VCaP (cell line): Measurements from ENCODE around the gene SLC26A6.

ENCODE experiments used
- H3K27ac ChIP-seq: fragments of 450-650 bp; 2 replicates; pipeline ENCODE4 v1.5.1; 2017
- TF ChIP-seq, protein P1 (sequence below): fragments of 450-650 bp; conservative IDR thresholded peaks from 2 replicates; pipeline ENCODE4 v1.5.1; 2017; ENCODE audit warnings: mild to moderate bottlenecking, moderate library complexity

SLC26A6 gene

DNA sequence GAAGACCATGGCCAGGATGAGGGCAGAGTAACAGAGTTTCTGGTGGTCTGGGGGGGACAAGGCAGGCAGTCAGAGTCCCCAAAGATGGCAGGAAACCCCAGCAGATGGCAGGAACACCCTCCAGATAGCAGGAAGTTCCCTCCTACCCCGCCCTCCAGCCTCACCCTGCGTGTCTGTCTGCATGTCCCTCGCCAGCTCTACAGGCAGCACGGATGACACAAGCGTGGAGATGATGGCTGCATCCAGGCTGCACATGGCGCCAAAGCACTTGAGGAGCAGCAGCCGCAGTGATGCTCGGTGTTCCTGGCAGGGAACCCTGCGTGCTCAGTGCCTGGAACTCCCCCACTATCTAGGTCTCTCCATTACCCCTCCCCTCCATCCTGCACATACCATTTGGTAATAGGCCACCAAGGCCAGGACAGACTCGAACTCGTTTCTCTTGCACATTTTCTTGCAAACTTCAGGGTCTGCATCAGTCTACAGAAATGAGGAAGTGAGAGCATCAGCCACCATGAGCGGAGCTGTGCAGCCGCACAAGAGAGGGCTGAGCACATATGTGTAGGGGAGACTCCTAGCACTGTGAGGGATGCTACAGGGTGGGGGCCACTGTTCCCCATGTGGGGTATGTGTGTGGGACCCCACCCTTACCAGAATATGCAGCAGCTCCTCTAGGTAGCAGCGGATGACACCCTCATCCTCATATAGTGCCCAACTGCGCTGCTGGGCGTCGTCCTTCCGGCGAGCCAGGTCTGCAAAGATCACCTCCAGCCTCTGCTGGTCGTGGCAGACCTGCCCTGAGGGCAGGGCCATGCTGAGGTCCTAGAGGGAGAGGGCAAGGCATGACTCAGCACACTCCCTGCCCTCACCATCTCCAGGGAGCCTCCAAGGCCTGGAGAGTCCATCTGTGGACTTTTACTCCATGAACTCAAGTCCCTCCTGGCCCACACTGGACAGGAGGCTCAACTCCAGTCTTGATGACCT is 44.4 kb upstream of the SLC26A6 start:
- TF ChIP-seq, protein P1, sequence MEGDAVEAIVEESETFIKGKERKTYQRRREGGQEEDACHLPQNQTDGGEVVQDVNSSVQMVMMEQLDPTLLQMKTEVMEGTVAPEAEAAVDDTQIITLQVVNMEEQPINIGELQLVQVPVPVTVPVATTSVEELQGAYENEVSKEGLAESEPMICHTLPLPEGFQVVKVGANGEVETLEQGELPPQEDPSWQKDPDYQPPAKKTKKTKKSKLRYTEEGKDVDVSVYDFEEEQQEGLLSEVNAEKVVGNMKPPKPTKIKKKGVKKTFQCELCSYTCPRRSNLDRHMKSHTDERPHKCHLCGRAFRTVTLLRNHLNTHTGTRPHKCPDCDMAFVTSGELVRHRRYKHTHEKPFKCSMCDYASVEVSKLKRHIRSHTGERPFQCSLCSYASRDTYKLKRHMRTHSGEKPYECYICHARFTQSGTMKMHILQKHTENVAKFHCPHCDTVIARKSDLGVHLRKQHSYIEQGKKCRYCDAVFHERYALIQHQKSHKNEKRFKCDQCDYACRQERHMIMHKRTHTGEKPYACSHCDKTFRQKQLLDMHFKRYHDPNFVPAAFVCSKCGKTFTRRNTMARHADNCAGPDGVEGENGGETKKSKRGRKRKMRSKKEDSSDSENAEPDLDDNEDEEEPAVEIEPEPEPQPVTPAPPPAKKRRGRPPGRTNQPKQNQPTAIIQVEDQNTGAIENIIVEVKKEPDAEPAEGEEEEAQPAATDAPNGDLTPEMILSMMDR = no peak
- no peak overlapping the region for H3K27ac ChIP-seq

DNA sequence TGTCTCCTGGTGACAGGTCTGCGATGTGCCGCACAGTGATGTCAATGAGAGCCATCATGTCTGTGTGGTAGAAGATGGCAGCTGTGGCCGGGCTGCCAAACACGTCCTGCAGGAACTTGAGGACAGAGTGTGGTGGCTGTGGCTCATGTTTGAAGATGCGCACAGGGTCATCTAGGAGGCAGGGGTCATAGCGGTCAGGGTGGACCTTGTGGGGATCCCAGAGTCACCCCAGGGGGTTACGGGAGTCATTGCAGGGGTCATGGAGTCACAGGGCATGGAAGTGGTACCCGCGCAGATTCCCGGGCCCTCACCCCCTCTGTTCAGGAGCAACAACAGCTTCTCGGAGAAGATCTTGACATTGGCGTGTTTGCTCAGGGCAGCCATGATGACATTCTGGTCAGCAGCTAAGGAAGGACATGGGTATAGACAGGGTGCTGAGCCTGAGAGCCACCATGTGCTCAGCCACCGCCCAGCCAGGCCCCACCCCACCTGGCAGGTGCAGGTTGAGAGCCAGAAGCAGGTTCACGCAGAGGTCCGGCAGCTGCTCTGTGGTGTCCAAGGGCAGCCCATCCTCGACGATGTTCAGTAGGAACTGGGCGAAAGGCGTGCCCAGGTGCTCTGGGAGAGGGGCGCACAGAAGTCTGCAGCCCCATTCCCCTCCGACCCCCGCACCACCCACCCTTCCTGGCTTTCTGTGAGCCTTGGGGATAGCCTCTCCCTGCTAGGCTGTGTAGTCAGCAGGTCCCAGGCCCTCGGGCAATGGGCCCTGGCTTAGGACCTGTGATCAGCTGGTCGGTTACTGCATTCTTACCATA is 43.5 kb upstream of the SLC26A6 start:
- no peak overlapping the region for H3K27ac ChIP-seq

DNA sequence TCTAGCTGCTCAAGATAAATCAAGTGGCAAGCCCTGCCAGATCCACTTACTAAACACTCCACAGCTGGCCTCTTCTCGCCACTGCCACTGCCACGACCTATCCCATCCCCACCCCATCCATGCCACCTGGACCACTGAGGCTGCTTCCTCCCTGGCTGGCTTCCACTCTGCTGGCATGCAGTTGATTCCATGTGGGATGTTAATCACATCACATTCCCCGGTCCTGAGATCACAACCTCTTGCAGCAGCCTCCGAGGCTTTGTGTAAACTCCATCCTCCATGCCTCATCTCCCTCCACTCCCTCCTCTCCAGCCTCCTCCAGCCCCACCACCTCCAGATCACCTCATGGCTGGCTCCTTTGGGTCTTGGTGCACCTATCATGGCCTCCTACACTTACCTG is 42.8 kb upstream of the SLC26A6 start:
- TF ChIP-seq, protein P1 = no peak
- no peak overlapping the region for H3K27ac ChIP-seq

More for the DNA sequence above, 43.5 kb upstream of the SLC26A6 start:
- TF ChIP-seq, protein P1 = no peak

DNA sequence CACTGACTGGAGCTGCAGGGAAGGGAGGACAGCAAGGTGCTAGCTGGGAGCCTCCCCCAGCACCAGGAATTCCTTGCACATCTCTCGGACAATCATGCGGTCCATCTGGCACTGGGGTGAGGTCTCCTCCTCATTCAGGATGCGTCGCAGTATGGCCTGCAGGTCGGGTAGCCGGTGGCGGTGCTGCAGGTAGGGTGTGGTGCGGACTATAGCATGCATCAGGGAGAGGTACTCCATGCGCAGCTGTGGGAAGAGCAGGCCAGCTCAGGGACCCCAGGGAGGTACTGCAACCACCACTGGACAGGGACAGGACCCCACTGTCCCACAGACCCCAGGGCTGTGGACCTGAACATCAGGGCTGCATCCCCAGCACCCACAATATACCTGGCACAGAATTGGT is 39.2 kb upstream of the SLC26A6 start:
- H3K27ac ChIP-seq = no peak overlapping the region

DNA sequence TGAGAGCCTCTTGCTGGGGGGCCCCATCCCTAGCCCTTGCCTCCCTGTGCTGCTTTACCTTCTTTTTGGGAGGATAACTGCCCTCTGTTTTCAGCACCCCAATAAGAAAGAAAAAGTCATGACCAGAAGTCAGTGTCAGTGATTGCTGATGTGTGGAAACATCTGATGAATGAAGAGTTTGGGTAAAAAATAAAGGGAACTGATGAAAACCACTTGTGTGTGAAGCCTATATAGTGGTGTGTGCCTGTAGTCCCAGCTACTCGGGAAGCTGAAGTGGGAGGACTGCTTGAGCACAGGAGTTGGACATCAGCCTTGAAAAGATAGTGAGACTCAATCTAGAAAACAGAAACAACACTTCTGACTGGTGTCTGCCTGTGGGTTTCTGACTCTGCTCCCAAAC is 37.3 kb upstream of the SLC26A6 start:
- TF ChIP-seq, protein P1 = no peak

More for the DNA sequence above, 39.2 kb upstream of the SLC26A6 start:
- TF ChIP-seq, protein P1 = no peak

DNA sequence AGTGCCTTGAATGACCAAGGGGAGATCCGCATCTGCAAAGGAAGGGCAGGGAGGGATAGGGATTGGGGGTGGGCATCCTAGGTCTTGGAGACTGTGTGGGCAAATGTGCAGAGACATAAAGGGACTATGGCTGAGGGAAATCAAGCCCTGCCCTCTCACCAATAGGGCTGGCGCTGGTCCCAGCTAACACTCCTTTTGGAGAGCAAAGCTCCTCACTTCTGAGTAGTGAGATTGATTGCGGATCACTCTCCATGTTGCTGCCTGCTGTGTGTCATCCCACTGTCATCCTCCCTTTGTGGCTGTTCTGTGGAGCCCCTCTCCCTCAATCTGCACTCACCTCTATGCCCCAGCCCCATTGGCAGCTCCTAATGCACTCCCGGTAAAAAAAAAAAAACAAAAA is 29.7 kb upstream of the SLC26A6 start:
- TF ChIP-seq, protein P1 = no peak
- no peak overlapping the region for H3K27ac ChIP-seq

More for the DNA sequence above, 37.3 kb upstream of the SLC26A6 start:
- no peak overlapping the region for H3K27ac ChIP-seq

DNA sequence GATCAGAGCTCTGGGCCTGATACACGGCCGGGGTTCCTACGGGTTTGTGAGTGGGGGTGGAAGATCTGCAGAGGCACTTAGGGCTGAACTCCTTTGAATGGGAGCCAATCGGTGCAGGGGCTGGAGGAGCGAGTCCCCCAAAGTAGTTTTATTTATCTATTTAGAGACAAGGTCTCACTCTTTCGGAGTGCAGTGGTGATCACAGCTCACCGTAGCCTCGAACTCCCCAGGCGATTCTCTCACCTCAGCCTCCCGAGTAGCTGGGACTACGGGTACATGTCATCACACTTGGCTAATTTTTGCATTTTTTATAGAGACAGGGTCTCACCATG is 29.0 kb upstream of the SLC26A6 start:
- no peak overlapping the region for H3K27ac ChIP-seq
- TF ChIP-seq, protein P1 = no peak
